PFSK-1 (cell line): ENCODE data around the gene EXOSC7.

Experiments used
- FOXP2 ChIP-seq: optimal IDR thresholded peaks from 2 replicates; pipeline ENCODE3; 2011; ENCODE audit warnings: borderline replicate concordance, control low read depth, inconsistent platforms; ENCODE audit not compliant: insufficient read depth; ENCODE audit errors: extremely low read length, extremely low read depth
- POLR2AphosphoS5 ChIP-seq: IDR thresholded peaks from 2 replicates; pipeline ENCODE4 v1.6.1; 2012; ENCODE audit warnings: low read depth, mild to moderate bottlenecking, control low read depth, low read length, moderate library complexity
- REST ChIP-seq, 2 experiments: IDR thresholded peaks; 2 replicates each; pipeline versions ENCODE4 v1.6.1 to v1.8.0; 2011 to 2012; ENCODE audit warnings: low read depth in 2 of 2, low read length in 2 of 2, control low read depth in 1 of 2, inconsistent platforms in 1 of 2, mild to moderate bottlenecking in 1 of 2, moderate library complexity in 1 of 2; ENCODE audit not compliant: insufficient read depth in 1 of 2
- SIN3A ChIP-seq: IDR thresholded peaks from 2 replicates; pipeline ENCODE4 v1.6.1; 2012; ENCODE audit warnings: mild to moderate bottlenecking, low read length, moderate library complexity, borderline replicate concordance; ENCODE audit not compliant: insufficient read depth
- TAF1 ChIP-seq: IDR thresholded peaks from 2 replicates; pipeline ENCODE4 v1.6.1; 2012; ENCODE audit warnings: low read length, control low read depth, borderline replicate concordance; ENCODE audit not compliant: insufficient read depth

- TF ChIP-seq POLR2AphosphoS5, result no peak
- no peak for TF ChIP-seq TAF1
- TF ChIP-seq REST (IDR thresholded peaks at IDR 0.05; ENCODE audit: insufficient read depth in 1 of 2, low read depth in 2 of 2, low read length in 2 of 2), result no peak
- TF ChIP-seq SIN3A, result no peak
- TF ChIP-seq FOXP2, result no peak
These were observed 36.4 kb upstream of the EXOSC7 start for GRCh38 chr3:44939581-44940036.
